GM23338 (cell line): ENCODE measurements around the gene LIMA1.

ENCODE experiments used
- JUNB ChIP-seq: IDR thresholded peaks from one replicate; pipeline ENCODE4 v1.6.1; 2016; ENCODE audit warnings: antibody characterized with exemption; ENCODE audit not compliant: unreplicated experiment
- ZNF331 ChIP-seq: fragments of 250-450 bp; sonication (Bioruptor Pico); IDR thresholded peaks from 2 replicates; pipeline ENCODE4 v1.5.0; 2020; ENCODE audit warnings: low read depth, mild to moderate bottlenecking, moderate library complexity
- TF ChIP-seq, protein P1 (sequence below), 2 experiments: fragments of 200-600 bp in 1 of 2; sonication (generic) in 1 of 2; conservative IDR thresholded peaks; 2 replicates each; pipeline versions ENCODE4 v1.5.1 to v1.6.1; 2016 to 2017; ENCODE audit warnings: antibody characterized with exemption in 2 of 2, low read depth in 2 of 2, mild to moderate bottlenecking in 2 of 2, moderate library complexity in 1 of 2

DNA sequence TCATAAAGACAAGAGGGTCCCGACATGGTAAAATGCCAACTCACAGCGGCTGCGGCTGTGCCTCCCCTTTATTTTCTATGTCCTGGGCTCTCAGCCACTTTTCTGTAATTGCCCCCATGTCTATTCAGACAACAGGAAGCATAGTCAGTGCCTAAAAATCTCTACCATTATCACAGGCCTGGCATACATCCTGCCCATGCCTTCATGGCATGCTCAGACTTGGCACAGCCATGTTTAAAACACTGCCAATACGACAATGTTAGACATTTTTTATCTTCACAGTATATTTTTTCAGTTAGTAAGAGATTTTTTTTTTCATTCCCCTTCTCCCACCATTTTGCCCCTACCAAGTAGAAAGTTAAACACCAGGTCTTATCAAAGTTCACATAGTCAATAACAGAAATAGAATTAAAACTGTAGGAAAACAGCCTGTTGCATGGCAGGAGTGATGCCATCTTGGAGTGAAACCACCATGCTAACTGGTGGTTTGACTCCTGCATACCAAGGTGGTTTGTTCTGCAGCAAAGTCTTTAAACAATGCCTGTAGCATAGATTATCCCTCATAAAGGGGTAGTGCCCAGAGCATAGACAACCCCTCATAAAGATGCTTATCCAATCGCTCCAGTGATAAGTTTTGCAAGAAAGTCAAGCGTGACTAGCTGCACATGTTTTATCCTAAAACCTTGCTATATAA, 97.2 kb downstream of the LIMA1 start:
- TF ChIP-seq, protein P1, sequence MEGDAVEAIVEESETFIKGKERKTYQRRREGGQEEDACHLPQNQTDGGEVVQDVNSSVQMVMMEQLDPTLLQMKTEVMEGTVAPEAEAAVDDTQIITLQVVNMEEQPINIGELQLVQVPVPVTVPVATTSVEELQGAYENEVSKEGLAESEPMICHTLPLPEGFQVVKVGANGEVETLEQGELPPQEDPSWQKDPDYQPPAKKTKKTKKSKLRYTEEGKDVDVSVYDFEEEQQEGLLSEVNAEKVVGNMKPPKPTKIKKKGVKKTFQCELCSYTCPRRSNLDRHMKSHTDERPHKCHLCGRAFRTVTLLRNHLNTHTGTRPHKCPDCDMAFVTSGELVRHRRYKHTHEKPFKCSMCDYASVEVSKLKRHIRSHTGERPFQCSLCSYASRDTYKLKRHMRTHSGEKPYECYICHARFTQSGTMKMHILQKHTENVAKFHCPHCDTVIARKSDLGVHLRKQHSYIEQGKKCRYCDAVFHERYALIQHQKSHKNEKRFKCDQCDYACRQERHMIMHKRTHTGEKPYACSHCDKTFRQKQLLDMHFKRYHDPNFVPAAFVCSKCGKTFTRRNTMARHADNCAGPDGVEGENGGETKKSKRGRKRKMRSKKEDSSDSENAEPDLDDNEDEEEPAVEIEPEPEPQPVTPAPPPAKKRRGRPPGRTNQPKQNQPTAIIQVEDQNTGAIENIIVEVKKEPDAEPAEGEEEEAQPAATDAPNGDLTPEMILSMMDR (conservative IDR thresholded peaks at IDR 0.05; ENCODE audit: low read depth in 2 of 2): no peak
- TF ChIP-seq ZNF331 (CRISPR knock-in tag) (no peak), JUNB (no peak)
